Activated naive CD4-positive, alpha-beta T cell treated with anti-CD3 and anti-CD28 coated beads for 36 hours (primary cell): ENCODE results near the gene CHTF8. TPM values are rescaled to one million over a fixed set of nuclear protein-coding genes. Genes with fewer than 3 reads are reported as not detected.

Experiments
- CTCF ChIA-PET: fragments of 350-600 bp; sonication (Branson Sonifier 250); formaldehyde crosslinking; loops from one replicate; lab custom pipeline; 2021; ENCODE audit warnings: antibody characterized with exemption; lab: Charles Lee
- DNase-seq: peaks from one replicate; pipeline ENCODE4 v3.0.0-alpha.2; 2020
- H3K27ac Mint-ChIP-seq: one replicate; pipeline ENCODE4 v1.8.0; 2021; ENCODE audit warnings: mild to moderate bottlenecking, mixed read lengths
- H3K27me3 Mint-ChIP-seq: one replicate; pipeline ENCODE4 v1.8.0; 2021; ENCODE audit warnings: low read depth, mixed read lengths
- H3K36me3 Mint-ChIP-seq: one replicate; pipeline ENCODE4 v1.8.0; 2021; ENCODE audit warnings: low read depth, mixed read lengths
- H3K4me1 Mint-ChIP-seq: one replicate; pipeline ENCODE4 v1.8.0; 2021; ENCODE audit warnings: low read depth, mixed read lengths
- H3K4me3 Mint-ChIP-seq: one replicate; pipeline ENCODE4 v1.8.0; 2021; ENCODE audit warnings: mild to moderate bottlenecking, moderate library complexity, mixed read lengths
- H3K9me3 Mint-ChIP-seq: one replicate; pipeline ENCODE4 v1.8.0; 2021; ENCODE audit warnings: mixed read lengths
- intact Hi-C: fragments of 100-400 bp; cut with micrococcal nuclease; formaldehyde crosslinking; loops from one replicate; pipeline ENCODE4 v1.15.1; 2023
- total RNA-seq, 2 experiments: library from RNA; stranded (reverse); gene quantifications; one replicate each; pipeline ENCODE4 v1.2.3, GENCODE V29; 2021

Gene CHTF8
- total RNA-seq, 2 experiments from 2014 or later = 114 to 117 TPM

GRCh38 chr16:69073181-69073702, 59.1 kb downstream of the CHTF8 start:
- H3K27ac Mint-ChIP-seq = no peak overlapping the region
- no peak overlapping the region for H3K4me3 Mint-ChIP-seq
- CTCF ChIA-PET = interaction anchor here (0.7 kb wide), 1 partner anchor 118 kb away, joined by 3 read pairs; no protein-coding TSS in a partner anchor
- H3K36me3 Mint-ChIP-seq = no peaks in the 10 kb centered on the region
- no peak for DNase-seq
- no peaks in the 10 kb centered on the region for H3K4me1 Mint-ChIP-seq
- no peaks in the 10 kb centered on the region for H3K27me3 Mint-ChIP-seq
- intact Hi-C loops = no loop called here
- H3K9me3 Mint-ChIP-seq = no peaks in the 10 kb centered on the region

GRCh38 chr16:69072640-69072974, 59.8 kb downstream of the CHTF8 start:
- intact Hi-C loops = no loop called here
- H3K27ac Mint-ChIP-seq = no peak overlapping the region
- CTCF ChIA-PET = no interaction called here

GRCh38 chr16:69071036-69071435, 61.4 kb downstream of the CHTF8 start:
- DNase-seq = no peak
- intact Hi-C loops = no loop called here

More at GRCh38 chr16:69072640-69072974, 59.8 kb downstream of the CHTF8 start:
- H3K27me3 Mint-ChIP-seq = no peaks in the 10 kb centered on the region
- no peaks in the 10 kb centered on the region for H3K9me3 Mint-ChIP-seq
- H3K36me3 Mint-ChIP-seq = no peaks in the 10 kb centered on the region
- no peak overlapping the region for H3K4me3 Mint-ChIP-seq
- DNase-seq = no peak
- no peaks in the 10 kb centered on the region for H3K4me1 Mint-ChIP-seq

GRCh38 chr16:69069504-69069903, 62.9 kb downstream of the CHTF8 start:
- Mint-ChIP-seq H3K9me3 (no peaks in the 10 kb centered on the region), H3K36me3 (no peaks in the 10 kb centered on the region), H3K27ac (no peak overlapping the region), H3K4me3 (no peak overlapping the region), H3K4me1 (no peaks in the 10 kb centered on the region), H3K27me3 (no peaks in the 10 kb centered on the region)
- intact Hi-C loops = no loop called here
- CTCF ChIA-PET = no interaction called here
- no peak for DNase-seq

More at GRCh38 chr16:69071036-69071435, 61.4 kb downstream of the CHTF8 start:
- Mint-ChIP-seq H3K27ac (no peak overlapping the region), H3K36me3 (no peaks in the 10 kb centered on the region), H3K4me3 (no peak overlapping the region), H3K9me3 (no peaks in the 10 kb centered on the region), H3K4me1 (no peaks in the 10 kb centered on the region), H3K27me3 (no peaks in the 10 kb centered on the region)
- CTCF ChIA-PET = interaction anchor here (1.0 kb wide), 1 partner anchor 52 kb away, joined by 6 read pairs; no protein-coding TSS in a partner anchor

Other genes starting within 250 kb of the CHTF8 start
- gene HAS3, start 26.9 kb downstream of the CHTF8 start, total RNA-seq = under 1 TPM; 0.20 to 0.31 TPM
- 10 to 100 TPM; 62.6 to 69.8 TPM for gene UTP4, start 61 bp upstream of the CHTF8 start, total RNA-seq
- gene SNTB2, start 54.6 kb upstream of the CHTF8 start, total RNA-seq = 1 to 10 TPM; 7.3 to 7.8 TPM
- gene VPS4A, start 178.8 kb upstream of the CHTF8 start, total RNA-seq = 10 to 100 TPM; 34.3 to 35.8 TPM
- gene PDF, start 198.0 kb upstream of the CHTF8 start, total RNA-seq = 10 to 100 TPM; 12.3 to 13.9 TPM
- 10 to 100 TPM; 21.0 to 22.6 TPM for gene COG8, start 207.0 kb upstream of the CHTF8 start, total RNA-seq
- gene NIP7, start 207.2 kb upstream of the CHTF8 start, total RNA-seq = 10 to 100 TPM; 35.3 to 36.8 TPM
- under 1 TPM; 0.86 to 0.88 TPM for gene TMED6, start 219.2 kb upstream of the CHTF8 start, total RNA-seq